IPS-18c (cell line): ENCODE data around the gene INVS.
"Not testable (repeated sequence)": the region's sequence is repeated elsewhere in the genome, so short reads cannot be mapped to it uniquely, and the experiment has no call there.

Experiments
- H3K4me3 ChIP-seq: 2 replicates; pipeline ENCODE4 v1.7.0; 2013; ENCODE audit warnings: low read depth, mild to moderate bottlenecking, low read length, moderate library complexity; ENCODE audit not compliant: insufficient read depth
- H3K9me3 ChIP-seq: one replicate; pipeline ENCODE4 v1.6.1; 2013; ENCODE audit warnings: mild to moderate bottlenecking, low read length, moderate library complexity; ENCODE audit not compliant: control insufficient read depth, insufficient read depth

INVS gene

GRCh38 chr9:100098887-100099721 is at the start of gene INVS, which contains the start of gene ERP44:
INVS (plus strand) TSS chr9:100099243; CDS start chr9:100104522, 5,279 bp downstream.
ERP44 (minus strand) TSS chr9:100099000; CDS start chr9:100098840, 160 bp downstream.
- Histone ChIP-seq H3K9me3 (no peaks in the 10 kb centered on the region), H3K4me3 (peak within 1 kb of the TSS; percentile 100)

DNA sequence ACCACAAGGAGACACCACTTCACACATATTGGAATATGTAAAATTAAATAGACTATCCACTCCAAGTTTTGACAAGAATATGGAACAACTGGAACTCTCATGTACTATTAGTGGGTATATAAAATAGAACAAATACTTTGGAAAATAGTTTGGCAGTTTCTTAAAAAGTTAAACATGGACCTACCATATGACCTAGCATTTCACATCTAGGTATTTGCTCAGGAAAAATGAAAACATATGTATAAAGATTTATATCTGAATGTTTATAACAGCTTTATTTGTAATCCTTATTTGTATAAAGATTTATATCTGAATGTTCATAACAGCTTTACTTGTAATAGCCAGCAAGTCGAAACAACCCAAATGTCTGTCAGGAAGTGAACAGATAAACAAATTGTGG is 49.5 kb upstream of the INVS start:
- Histone ChIP-seq H3K9me3 (no peaks in the 10 kb centered on the region), H3K4me3 (no peak overlapping the region)

DNA sequence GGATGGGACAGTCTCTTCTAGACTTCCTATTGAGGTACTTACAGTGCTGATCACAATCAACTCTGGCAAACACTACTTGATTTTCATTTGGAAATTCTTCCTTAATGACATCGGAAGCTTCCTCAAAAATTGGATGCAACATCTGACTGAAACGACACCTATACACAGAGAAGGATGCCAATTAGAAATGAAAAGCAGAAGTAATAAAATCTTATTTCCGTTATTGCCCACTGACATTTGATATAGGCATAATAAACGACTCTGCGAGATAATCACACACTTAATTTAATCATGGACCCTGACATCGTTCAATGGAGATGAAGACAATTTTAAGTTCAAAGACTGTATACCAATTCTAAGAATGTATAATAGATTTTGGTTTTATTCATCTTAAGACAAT is 46.7 kb upstream of the INVS start:
- H3K4me3 ChIP-seq, result no peak overlapping the region
- no peaks in the 10 kb centered on the region for H3K9me3 ChIP-seq

DNA sequence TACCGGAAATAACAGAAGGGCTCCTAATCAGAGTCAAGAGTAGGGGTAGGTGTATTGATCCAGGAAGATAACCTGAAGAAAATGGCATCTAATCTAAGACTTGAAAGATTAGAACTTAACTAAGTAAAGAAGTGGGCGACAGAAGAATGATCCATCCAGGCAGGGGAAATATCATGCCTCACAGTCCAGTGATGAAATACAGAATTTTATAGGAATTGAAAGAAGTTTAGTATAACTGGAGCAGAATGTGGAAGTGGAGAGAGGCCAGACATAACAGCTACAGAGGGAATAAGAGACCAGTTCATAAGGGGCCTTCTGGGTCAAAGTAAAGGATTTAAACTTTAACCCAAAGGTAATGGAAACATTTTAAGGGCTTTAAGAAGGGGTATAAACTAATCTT is 42.5 kb upstream of the INVS start:
- Histone ChIP-seq H3K9me3 (no peaks in the 10 kb centered on the region), H3K4me3 (no peak overlapping the region)

- no peak overlapping the region for H3K4me3 ChIP-seq
- no peaks in the 10 kb centered on the region for H3K9me3 ChIP-seq
These were observed 41.4 kb upstream of the INVS start for GRCh38 chr9:100057624-100058023.

GRCh38 chr9:100058699-100059579 is 40.1 kb upstream of the INVS start:
- Histone ChIP-seq H3K9me3 (no peaks in the 10 kb centered on the region), H3K4me3 (no peak overlapping the region)

- H3K4me3 ChIP-seq, H3K9me3 ChIP-seq: not testable (repeated sequence)
These were observed 36.4 kb upstream of the INVS start for GRCh38 chr9:100062683-100063082.

GRCh38 chr9:100063185-100063584 is 35.9 kb upstream of the INVS start:
- H3K4me3 ChIP-seq, result no peak overlapping the region

GRCh38 chr9:100064872-100065581 is 34.0 kb upstream of the INVS start:
- H3K4me3 ChIP-seq, result no peak overlapping the region
- no peaks in the 10 kb centered on the region for H3K9me3 ChIP-seq

More at GRCh38 chr9:100063185-100063584, 35.9 kb upstream of the INVS start:
- H3K9me3 ChIP-seq, result no peaks in the 10 kb centered on the region

GRCh38 chr9:100066539-100066938 is 32.5 kb upstream of the INVS start:
- H3K4me3 ChIP-seq, result no peak overlapping the region
- H3K9me3 ChIP-seq, result no peaks in the 10 kb centered on the region

DNA sequence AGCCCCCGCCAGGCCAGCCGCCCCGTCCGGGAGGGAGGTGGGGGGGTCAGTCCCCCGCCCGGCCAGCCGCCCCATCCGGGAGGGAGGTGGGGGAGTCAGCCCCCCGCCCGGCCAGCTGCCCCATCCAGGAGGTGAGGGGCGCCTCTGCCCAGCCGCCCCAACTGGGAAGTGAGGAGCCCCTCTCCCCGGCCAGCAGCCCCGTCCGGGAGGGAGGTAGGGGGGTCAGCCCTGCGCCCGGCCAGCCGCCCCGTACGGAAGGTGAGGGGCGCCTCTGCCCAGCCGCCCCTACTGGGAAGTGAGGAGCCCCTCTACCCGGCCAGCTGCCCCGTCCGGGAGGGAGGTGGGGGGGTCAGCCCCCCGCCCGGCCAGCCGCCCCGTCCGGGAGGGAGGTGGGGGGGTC is 31.1 kb upstream of the INVS start:
- not testable (repeated sequence) for H3K4me3 ChIP-seq

DNA sequence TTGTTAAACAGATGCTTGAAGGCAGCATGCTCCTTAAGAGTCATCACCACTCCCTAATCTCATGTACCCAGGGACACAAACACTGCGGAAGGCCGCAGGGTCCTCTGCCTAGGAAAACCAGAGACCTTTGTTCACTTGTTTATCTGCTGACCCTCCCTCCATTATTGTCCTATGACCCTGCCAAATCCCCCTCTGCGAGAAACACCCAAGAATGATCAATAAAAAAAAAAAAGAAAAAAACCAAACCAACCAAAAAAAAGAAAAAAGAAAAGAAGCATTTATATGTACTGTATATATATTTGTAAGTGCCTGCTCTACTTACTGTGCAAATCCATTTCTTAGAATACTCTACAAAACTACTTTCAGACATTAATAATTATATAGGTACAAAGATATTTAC is 30.0 kb upstream of the INVS start:
- not testable (repeated sequence) for H3K9me3 ChIP-seq, H3K4me3 ChIP-seq

More for the DNA sequence above, 31.1 kb upstream of the INVS start:
- H3K9me3 ChIP-seq, result not testable (repeated sequence)

DNA sequence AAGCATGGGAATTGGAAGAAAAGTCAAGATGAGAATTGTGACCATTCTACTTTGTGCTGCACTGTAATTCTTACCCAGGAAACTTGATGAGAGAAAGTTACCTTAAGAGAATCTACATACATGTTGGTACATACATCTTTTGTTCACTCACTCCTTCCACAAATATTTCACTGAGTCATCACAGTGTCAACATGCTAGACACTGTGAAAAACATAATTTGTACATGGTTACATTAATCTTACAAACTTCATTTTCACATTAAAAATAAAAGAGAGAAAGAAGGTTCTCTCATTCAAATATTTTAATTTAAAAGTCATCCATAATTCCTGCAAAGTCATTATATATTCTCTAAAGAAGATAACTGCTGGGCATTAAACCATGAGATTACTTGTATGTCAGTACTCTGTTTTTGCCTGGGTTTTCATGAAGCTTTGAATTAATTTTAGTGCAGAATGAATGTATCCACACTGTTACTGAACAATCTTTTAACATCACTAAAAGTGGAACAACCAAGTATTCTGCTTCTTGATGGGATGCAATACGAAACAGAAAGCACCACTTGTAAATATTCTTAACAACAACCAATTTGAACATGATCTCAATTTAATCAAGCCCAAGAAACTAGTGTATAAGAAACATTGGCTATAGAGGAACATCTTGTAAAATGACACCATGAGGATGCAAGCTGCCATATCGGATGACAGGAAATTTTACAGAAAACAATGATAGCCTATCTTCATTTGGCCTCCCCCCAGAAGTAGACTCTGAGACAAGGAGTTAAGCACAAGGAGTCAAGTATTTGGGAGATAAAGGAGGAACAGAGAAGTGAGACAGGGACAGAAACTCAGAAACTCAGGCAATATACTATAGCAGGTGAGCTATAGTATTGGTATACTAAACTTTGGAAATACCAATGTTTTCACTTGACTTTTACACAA is 28.7 kb upstream of the INVS start:
- no peak overlapping the region for H3K4me3 ChIP-seq
- no peaks in the 10 kb centered on the region for H3K9me3 ChIP-seq

DNA sequence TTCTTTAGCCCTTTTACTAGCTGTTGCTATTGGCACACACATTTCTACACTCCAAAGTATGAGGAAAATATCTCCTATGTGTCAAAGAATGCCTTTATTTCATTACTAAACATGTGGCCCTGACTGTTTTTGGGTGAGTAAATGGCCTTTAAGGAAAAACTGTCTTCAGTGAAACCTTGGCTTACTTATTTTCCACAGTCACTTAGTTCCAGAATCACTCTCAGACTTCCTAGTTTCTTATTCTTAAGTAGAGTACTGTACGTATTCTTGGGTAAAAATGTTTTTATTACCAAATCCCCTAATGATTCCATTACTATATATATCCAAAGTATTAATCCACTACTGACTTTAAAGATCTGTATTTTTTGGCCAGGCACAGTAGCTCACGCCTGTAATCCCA is 27.8 kb upstream of the INVS start:
- Histone ChIP-seq H3K9me3 (no peaks in the 10 kb centered on the region), H3K4me3 (no peak overlapping the region)

- H3K9me3 ChIP-seq, result no peaks in the 10 kb centered on the region
- no peak overlapping the region for H3K4me3 ChIP-seq
These were observed 26.2 kb upstream of the INVS start for GRCh38 chr9:100072805-100073204.

DNA sequence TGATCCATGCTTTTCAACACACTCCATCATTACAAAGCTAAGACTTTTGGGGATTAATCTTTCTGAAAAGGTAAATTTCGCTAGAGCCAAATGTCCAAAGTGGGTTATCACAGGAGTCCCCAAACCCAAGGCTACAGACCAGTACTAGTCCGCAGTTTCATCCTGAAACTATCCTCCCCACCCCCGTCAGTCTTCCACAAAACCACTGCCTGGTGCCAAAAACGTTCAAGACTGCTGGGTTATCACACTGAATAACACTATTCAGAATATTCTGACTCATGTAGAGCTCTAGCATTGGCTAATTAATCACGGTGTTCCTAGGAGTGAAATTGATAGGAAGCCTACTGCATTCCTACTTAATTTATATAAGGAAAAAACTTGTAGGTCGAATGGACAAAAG is 24.9 kb upstream of the INVS start:
- Histone ChIP-seq H3K9me3 (no peaks in the 10 kb centered on the region), H3K4me3 (no peak overlapping the region)
